ENCODE results near the gene LSR. TPM values are rescaled to one million over a fixed set of nuclear protein-coding genes. Genes with fewer than 3 reads are reported as not detected.

LSR gene
- total RNA-seq, 1 donor from 2014 or later, result 79.1 TPM

GRCh38 chr19:35226748-35227147 lies 22.1 kb upstream of the LSR start:
- no peaks in the 10 kb centered on the region for H3K27me3 ChIP-seq
- intact Hi-C loops (cut with DNase I), result no loop called here
- no peak overlapping the region for H3K4me3 ChIP-seq
- TF ChIP-seq CTCF (IDR thresholded peaks at IDR 0.05), result no peak
- peaks cover 7% of the 10 kb centered on the region for H3K4me1 ChIP-seq
- DNase-seq, result peak; percentile 9
- ATAC-seq, result no peak
- H3K36me3 ChIP-seq, result no peaks in the 10 kb centered on the region
- no peak overlapping the region for H3K27ac ChIP-seq
- no peaks in the 10 kb centered on the region for H3K9me3 ChIP-seq

- intact Hi-C loops (cut with DNase I), result no loop called here
- Histone ChIP-seq H3K4me3 (no peak within 1 kb of the TSS), H3K36me3 (no peaks in the 10 kb centered on the region), H3K9me3 (no peaks in the 10 kb centered on the region), H3K27ac (no peak within 1 kb of the TSS), H3K4me1 (peaks cover 7% of the 10 kb centered on the region), H3K27me3 (no peaks in the 10 kb centered on the region)
- ATAC-seq (peak; percentile 23), DNase-seq (peak; percentile 63)
- TF ChIP-seq CTCF (IDR thresholded peaks at IDR 0.05), result no peak
These were observed 20.4 kb upstream of the LSR start, which contains the start of gene FAM187B for GRCh38 chr19:35228177-35228930. TSS of gene FAM187B (minus strand) at chr19:35228739. CDS start at chr19:35228680, 59 bp downstream.

- Histone ChIP-seq H3K27me3 (no peaks in the 10 kb centered on the region), H3K27ac (no peak overlapping the region), H3K9me3 (no peaks in the 10 kb centered on the region), H3K36me3 (no peaks in the 10 kb centered on the region), H3K4me1 (peaks cover 5% of the 10 kb centered on the region), H3K4me3 (no peak overlapping the region)
- ATAC-seq, result no peak
- no peak for TF ChIP-seq CTCF (IDR thresholded peaks at IDR 0.05)
- intact Hi-C loops (cut with DNase I), result no loop called here
- peak; percentile 18 for DNase-seq
These were observed 19.2 kb upstream of the LSR start for GRCh38 chr19:35229601-35230000.

GRCh38 chr19:35231956-35232645 lies 16.7 kb upstream of the LSR start:
- Histone ChIP-seq H3K36me3 (no peaks in the 10 kb centered on the region), H3K9me3 (no peaks in the 10 kb centered on the region), H3K4me1 (no peaks in the 10 kb centered on the region), H3K4me3 (no peak overlapping the region), H3K27ac (no peak overlapping the region), H3K27me3 (no peaks in the 10 kb centered on the region)
- intact Hi-C loops (cut with DNase I), result no loop called here
- DNase-seq (peak; percentile 46), ATAC-seq (no peak)
- no peak for TF ChIP-seq CTCF (IDR thresholded peaks at IDR 0.05)

- no peak overlapping the region for H3K4me3 ChIP-seq
- H3K27ac ChIP-seq, result no peak overlapping the region
- H3K4me1 ChIP-seq, result no peaks in the 10 kb centered on the region
- DNase-seq (no peak), ATAC-seq (no peak)
- H3K27me3 ChIP-seq, result no peaks in the 10 kb centered on the region
- H3K9me3 ChIP-seq, result no peaks in the 10 kb centered on the region
- intact Hi-C loops (cut with DNase I), result no loop called here
- H3K36me3 ChIP-seq, result no peaks in the 10 kb centered on the region
- no peak for TF ChIP-seq CTCF (IDR thresholded peaks at IDR 0.05)
These were observed 15.9 kb upstream of the LSR start for GRCh38 chr19:35232912-35233311.
